HepG2 (cell line): ENCODE measurements around the gene GNG7. TPM values are rescaled to one million over a fixed set of nuclear protein-coding genes. Genes with fewer than 3 reads are reported as not detected.

ENCODE experiments used
- DNMT1 ChIP-seq: sonication (generic); formaldehyde crosslinking; IDR thresholded peaks from 2 replicates; pipeline ENCODE4 v1.5.1; 2020; ENCODE audit warnings: mild to moderate bottlenecking, missing genetic modification reagents
- HNRNPLL ChIP-seq: fragments of 200-400 bp; formaldehyde crosslinking; IDR thresholded peaks from 2 replicates; pipeline ENCODE4 v1.6.1; 2017; ENCODE audit warnings: mild to moderate bottlenecking, low read depth, low read length; ENCODE audit not compliant: poor library complexity, severe bottlenecking
- MIER2 ChIP-seq: IDR thresholded peaks from 2 replicates; pipeline ENCODE4 v1.6.1; 2016; ENCODE audit warnings: missing biosample characterization, missing genetic modification reagents
- RNF2 ChIP-seq: fragments of 450-650 bp; conservative IDR thresholded peaks from 2 replicates; pipeline ENCODE4 v1.6.1; 2016; ENCODE audit warnings: low read depth
- SP5 ChIP-seq: IDR thresholded peaks from 2 replicates; pipeline ENCODE4 v1.6.1; 2016; ENCODE audit warnings: low read depth, borderline replicate concordance
- TBX3 ChIP-seq: fragments of 450-650 bp; IDR thresholded peaks from 2 replicates; pipeline ENCODE4 v1.6.1; 2017; ENCODE audit warnings: antibody characterized with exemption, mild to moderate bottlenecking, inconsistent platforms, borderline replicate concordance
- XBP1 ChIP-seq: sonication (generic); formaldehyde crosslinking; IDR thresholded peaks from 2 replicates; pipeline ENCODE4 v1.5.0; 2020; ENCODE audit warnings: missing genetic modification reagents
- ZNF788 ChIP-seq: sonication (generic); formaldehyde crosslinking; IDR thresholded peaks from 2 replicates; pipeline ENCODE4 v1.5.0; 2020; ENCODE audit warnings: mild to moderate bottlenecking, missing genetic modification reagents, borderline replicate concordance
- polyA plus RNA-seq, 8 experiments: library from polyadenylated mRNA; depleted of rRNA in 3 of 8; stranded (reverse) in 7 of 8; unstranded in 1 of 8; fragments of >200 nt; fragmentation: Illumina TruSeq in 4 of 8; extraction: Trizol in 4 of 8; gene quantifications; 2 replicates each; pipeline versions ENCODE4 v1.2.1 to v1.2.3, GENCODE V29; 2011 to 2016; ENCODE audit warnings: low read depth in 4 of 8, missing spikeins in 1 of 8, mixed read lengths in 1 of 8; ENCODE audit not compliant: insufficient read depth in 1 of 8
- total RNA-seq, 5 experiments: library from RNA; depleted of rRNA; stranded (reverse); fragments of >200 nt; fragmentation: Illumina TruSeq; extraction: Trizol; gene quantifications; 2 replicates each; pipeline ENCODE4 v1.2.3, GENCODE V29; 2016; ENCODE audit warnings: low read depth in 1 of 5
- TF ChIP-seq, protein P1 (sequence below): sonication (generic); formaldehyde crosslinking; IDR thresholded peaks from 2 replicates; pipeline ENCODE4; 2020; ENCODE audit warnings: missing genetic modification reagents, mild to moderate bottlenecking, borderline replicate concordance
- TF ChIP-seq, protein P2 (sequence below): sonication (generic); formaldehyde crosslinking; IDR thresholded peaks from 2 replicates; pipeline ENCODE4 v1.8.0; 2022; ENCODE audit warnings: mild to moderate bottlenecking, missing genetic modification reagents, borderline replicate concordance
- TF ChIP-seq, protein P3 (sequence below): IDR thresholded peaks from 2 replicates; pipeline ENCODE4 v1.6.1; 2016
- TF ChIP-seq, protein P4 (sequence below): sonication (generic); formaldehyde crosslinking; IDR thresholded peaks from 2 replicates; pipeline ENCODE4 v1.5.0; 2020; ENCODE audit warnings: mild to moderate bottlenecking, missing genetic modification reagents
- TF ChIP-seq, protein P5 (sequence below): IDR thresholded peaks from 2 replicates; pipeline ENCODE4 v1.6.1; 2018; ENCODE audit warnings: missing genetic modification reagents

GNG7 gene
- total and polyA plus RNA-seq, 2 of the 13 experiments (the other 11 are each of a cell fraction or from before 2014, with no cell fraction given), result 1.4 to 3.3 TPM

DNA sequence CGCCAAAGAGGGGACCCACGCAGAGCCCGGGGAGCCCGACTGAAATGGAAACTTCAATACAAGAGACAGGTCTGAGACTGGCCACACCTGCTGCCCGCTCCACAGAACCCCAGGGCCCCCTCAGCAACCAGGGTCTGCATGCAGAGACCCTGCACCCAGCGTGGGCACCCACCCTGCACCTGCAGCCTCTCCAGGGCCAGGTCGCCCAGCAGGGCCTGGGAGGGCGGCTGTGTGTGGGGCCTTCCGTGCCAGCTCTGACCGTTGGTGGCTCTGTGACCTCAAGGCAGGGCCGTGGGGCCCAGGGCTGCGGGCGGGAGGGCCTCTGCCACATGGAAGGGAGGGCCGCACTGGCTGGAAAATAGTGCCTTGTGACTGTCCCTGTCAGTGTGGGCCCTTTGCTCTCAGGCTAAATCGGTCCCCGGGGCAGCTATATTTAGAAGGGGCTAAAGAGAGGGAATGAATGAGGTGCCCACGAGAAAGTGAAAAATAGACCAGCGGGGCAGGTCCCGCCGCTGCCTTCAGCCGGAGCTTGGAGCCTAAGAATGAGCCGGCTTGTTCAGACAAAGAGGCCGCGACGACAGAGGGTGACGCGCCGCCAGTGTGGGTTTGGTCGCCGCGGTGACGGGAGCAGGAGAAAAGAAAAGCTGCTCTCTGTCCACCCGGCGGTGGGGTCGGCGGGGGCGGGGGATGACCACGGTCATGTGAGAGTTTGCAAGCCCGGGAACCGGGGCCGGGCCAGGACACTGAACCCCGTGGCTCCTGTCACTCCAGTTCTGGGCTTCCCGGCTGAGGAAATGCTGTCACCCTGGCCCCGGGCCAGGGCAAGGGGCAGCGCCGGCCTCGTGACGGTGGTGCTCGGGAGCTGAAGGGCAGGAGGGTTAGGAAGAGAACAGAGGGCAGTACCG, 156.1 kb downstream of the GNG7 start (continued):
- peak; percentile 30; the same call in 1 of the 2 replicates for TF ChIP-seq SP5 (CRISPR knock-in tag)
- no peak for TF ChIP-seq DNMT1 (CRISPR knock-in tag)
- TF ChIP-seq TBX3, result no peak
- TF ChIP-seq, protein P1, sequence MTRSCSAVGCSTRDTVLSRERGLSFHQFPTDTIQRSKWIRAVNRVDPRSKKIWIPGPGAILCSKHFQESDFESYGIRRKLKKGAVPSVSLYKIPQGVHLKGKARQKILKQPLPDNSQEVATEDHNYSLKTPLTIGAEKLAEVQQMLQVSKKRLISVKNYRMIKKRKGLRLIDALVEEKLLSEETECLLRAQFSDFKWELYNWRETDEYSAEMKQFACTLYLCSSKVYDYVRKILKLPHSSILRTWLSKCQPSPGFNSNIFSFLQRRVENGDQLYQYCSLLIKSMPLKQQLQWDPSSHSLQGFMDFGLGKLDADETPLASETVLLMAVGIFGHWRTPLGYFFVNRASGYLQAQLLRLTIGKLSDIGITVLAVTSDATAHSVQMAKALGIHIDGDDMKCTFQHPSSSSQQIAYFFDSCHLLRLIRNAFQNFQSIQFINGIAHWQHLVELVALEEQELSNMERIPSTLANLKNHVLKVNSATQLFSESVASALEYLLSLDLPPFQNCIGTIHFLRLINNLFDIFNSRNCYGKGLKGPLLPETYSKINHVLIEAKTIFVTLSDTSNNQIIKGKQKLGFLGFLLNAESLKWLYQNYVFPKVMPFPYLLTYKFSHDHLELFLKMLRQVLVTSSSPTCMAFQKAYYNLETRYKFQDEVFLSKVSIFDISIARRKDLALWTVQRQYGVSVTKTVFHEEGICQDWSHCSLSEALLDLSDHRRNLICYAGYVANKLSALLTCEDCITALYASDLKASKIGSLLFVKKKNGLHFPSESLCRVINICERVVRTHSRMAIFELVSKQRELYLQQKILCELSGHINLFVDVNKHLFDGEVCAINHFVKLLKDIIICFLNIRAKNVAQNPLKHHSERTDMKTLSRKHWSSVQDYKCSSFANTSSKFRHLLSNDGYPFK (CRISPR knock-in tag), result peak; percentile 33
- TF ChIP-seq, protein P2, sequence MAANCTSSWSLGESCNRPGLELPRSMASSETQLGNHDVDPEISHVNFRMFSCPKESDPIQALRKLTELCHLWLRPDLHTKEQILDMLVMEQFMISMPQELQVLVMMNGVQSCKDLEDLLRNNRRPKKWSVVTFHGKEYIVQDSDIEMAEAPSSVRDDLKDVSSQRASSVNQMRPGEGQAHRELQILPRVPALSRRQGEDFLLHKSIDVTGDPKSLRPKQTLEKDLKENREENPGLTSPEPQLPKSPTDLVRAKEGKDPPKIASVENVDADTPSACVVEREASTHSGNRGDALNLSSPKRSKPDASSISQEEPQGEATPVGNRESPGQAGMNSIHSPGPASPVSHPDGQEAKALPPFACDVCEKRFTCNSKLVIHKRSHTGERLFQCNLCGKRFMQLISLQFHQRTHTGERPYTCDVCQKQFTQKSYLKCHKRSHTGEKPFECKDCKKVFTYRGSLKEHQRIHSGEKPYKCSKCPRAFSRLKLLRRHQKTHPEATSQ (CRISPR knock-in tag), result peak; percentile 69
- peak; percentile 70; the same call in 1 of the 2 replicates for TF ChIP-seq ZNF788
- no peak for TF ChIP-seq MIER2
- TF ChIP-seq, protein P3, sequence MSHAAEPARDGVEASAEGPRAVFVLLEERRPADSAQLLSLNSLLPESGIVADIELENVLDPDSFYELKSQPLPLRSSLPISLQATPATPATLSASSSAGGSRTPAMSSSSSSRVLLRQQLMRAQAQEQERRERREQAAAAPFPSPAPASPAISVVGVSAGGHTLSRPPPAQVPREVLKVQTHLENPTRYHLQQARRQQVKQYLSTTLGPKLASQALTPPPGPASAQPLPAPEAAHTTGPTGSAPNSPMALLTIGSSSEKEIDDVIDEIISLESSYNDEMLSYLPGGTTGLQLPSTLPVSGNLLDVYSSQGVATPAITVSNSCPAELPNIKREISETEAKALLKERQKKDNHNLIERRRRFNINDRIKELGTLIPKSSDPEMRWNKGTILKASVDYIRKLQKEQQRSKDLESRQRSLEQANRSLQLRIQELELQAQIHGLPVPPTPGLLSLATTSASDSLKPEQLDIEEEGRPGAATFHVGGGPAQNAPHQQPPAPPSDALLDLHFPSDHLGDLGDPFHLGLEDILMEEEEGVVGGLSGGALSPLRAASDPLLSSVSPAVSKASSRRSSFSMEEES (CRISPR knock-in tag), result peak; percentile 97
- TF ChIP-seq, protein P4, sequence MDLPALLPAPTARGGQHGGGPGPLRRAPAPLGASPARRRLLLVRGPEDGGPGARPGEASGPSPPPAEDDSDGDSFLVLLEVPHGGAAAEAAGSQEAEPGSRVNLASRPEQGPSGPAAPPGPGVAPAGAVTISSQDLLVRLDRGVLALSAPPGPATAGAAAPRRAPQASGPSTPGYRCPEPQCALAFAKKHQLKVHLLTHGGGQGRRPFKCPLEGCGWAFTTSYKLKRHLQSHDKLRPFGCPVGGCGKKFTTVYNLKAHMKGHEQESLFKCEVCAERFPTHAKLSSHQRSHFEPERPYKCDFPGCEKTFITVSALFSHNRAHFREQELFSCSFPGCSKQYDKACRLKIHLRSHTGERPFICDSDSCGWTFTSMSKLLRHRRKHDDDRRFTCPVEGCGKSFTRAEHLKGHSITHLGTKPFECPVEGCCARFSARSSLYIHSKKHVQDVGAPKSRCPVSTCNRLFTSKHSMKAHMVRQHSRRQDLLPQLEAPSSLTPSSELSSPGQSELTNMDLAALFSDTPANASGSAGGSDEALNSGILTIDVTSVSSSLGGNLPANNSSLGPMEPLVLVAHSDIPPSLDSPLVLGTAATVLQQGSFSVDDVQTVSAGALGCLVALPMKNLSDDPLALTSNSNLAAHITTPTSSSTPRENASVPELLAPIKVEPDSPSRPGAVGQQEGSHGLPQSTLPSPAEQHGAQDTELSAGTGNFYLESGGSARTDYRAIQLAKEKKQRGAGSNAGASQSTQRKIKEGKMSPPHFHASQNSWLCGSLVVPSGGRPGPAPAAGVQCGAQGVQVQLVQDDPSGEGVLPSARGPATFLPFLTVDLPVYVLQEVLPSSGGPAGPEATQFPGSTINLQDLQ, result no peak
- TF ChIP-seq, protein P5, sequence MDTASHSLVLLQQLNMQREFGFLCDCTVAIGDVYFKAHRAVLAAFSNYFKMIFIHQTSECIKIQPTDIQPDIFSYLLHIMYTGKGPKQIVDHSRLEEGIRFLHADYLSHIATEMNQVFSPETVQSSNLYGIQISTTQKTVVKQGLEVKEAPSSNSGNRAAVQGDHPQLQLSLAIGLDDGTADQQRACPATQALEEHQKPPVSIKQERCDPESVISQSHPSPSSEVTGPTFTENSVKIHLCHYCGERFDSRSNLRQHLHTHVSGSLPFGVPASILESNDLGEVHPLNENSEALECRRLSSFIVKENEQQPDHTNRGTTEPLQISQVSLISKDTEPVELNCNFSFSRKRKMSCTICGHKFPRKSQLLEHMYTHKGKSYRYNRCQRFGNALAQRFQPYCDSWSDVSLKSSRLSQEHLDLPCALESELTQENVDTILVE (CRISPR knock-in tag), result no peak
- no peak for TF ChIP-seq XBP1 (CRISPR knock-in tag)
- peak; percentile 23 for TF ChIP-seq HNRNPLL
- TF ChIP-seq RNF2, result peak; percentile 82
